H9 (cell line): ENCODE data around the gene RASA3. TPM values are rescaled to one million over a fixed set of nuclear protein-coding genes. Genes with fewer than 3 reads are reported as not detected.

Experiments
- DNase-seq: peaks from one replicate; pipeline ENCODE4 v3.0.0-alpha.2; 2017
- H2AFZ ChIP-seq: one replicate; pipeline ENCODE4 v1.6.1; 2013; ENCODE audit warnings: mild to moderate bottlenecking, low read length, control low read depth, moderate library complexity
- H2AK5ac ChIP-seq: 2 replicates; pipeline ENCODE4 v1.6.1; 2013; ENCODE audit warnings: low read length, control low read depth, mixed read lengths; ENCODE audit not compliant: insufficient read length
- H2BK120ac ChIP-seq: one replicate; pipeline ENCODE4 v1.6.1; 2013; ENCODE audit warnings: low read depth, mild to moderate bottlenecking, low read length, control low read depth, inconsistent platforms; ENCODE audit not compliant: poor library complexity, severe bottlenecking
- H2BK12ac ChIP-seq: 2 replicates; pipeline ENCODE4 v1.6.1; 2013; ENCODE audit warnings: low read length, control low read depth, mixed read lengths, low read depth; ENCODE audit not compliant: insufficient read length
- H2BK15ac ChIP-seq: 2 replicates; pipeline ENCODE4 v1.6.1; 2013; ENCODE audit warnings: low read depth, low read length, control low read depth
- H2BK20ac ChIP-seq: one replicate; pipeline ENCODE4 v1.6.1; 2013; ENCODE audit warnings: low read depth, mild to moderate bottlenecking, low read length, control low read depth, inconsistent platforms; ENCODE audit not compliant: poor library complexity, severe bottlenecking
- H2BK5ac ChIP-seq: 2 replicates; pipeline ENCODE4 v1.6.1; 2013; ENCODE audit warnings: low read length, control low read depth, mixed read lengths; ENCODE audit not compliant: insufficient read length
- H3K14ac ChIP-seq: 2 replicates; pipeline ENCODE4 v1.6.1; 2013; ENCODE audit warnings: low read length, control low read depth; ENCODE audit not compliant: insufficient read depth
- H3K18ac ChIP-seq: 2 replicates; pipeline ENCODE4 v1.6.1; 2013; ENCODE audit warnings: low read depth, mild to moderate bottlenecking, mixed read lengths, low read length, control low read depth; ENCODE audit not compliant: insufficient read length
- H3K23ac ChIP-seq: 2 replicates; pipeline ENCODE4 v1.6.1; 2013; ENCODE audit warnings: low read length, control low read depth, mixed read lengths, low read depth; ENCODE audit not compliant: insufficient read length
- H3K23me2 ChIP-seq: 2 replicates; pipeline ENCODE4 v1.6.1; 2013; ENCODE audit warnings: low read depth, mild to moderate bottlenecking, mixed read lengths, low read length, control low read depth; ENCODE audit not compliant: insufficient read length, poor library complexity, severe bottlenecking
- H3K27ac ChIP-seq: 2 replicates; pipeline ENCODE4 v1.5.1; 2013; ENCODE audit warnings: low read length, control low read depth, mixed read lengths, low read depth; ENCODE audit not compliant: insufficient read length
- H3K27me3 ChIP-seq: 2 replicates; pipeline ENCODE4 v1.6.1; 2013; ENCODE audit warnings: low read length, control low read depth, inconsistent platforms; ENCODE audit not compliant: insufficient read depth
- H3K4ac ChIP-seq: 2 replicates; pipeline ENCODE4 v1.6.1; 2013; ENCODE audit warnings: low read depth, mild to moderate bottlenecking, control low read depth, inconsistent platforms, low read length, moderate library complexity
- H3K4me1 ChIP-seq: 2 replicates; pipeline ENCODE4 v1.6.1; 2013; ENCODE audit warnings: low read length, control low read depth, inconsistent platforms; ENCODE audit not compliant: insufficient read depth
- H3K4me2 ChIP-seq: 2 replicates; pipeline ENCODE4 v1.6.1; 2013; ENCODE audit warnings: low read length, control low read depth, mixed read lengths; ENCODE audit not compliant: insufficient read length, insufficient read depth
- H3K56ac ChIP-seq: 2 replicates; pipeline ENCODE4 v1.6.1; 2013; ENCODE audit warnings: low read depth, mild to moderate bottlenecking, mixed read lengths, low read length, control low read depth; ENCODE audit not compliant: insufficient read length
- H3K79me1 ChIP-seq: 2 replicates; pipeline ENCODE4 v1.6.1; 2013; ENCODE audit warnings: low read depth, mild to moderate bottlenecking, moderate library complexity, low read length, control low read depth, inconsistent platforms; ENCODE audit not compliant: insufficient read depth, poor library complexity, severe bottlenecking
- H3K79me2 ChIP-seq: 2 replicates; pipeline ENCODE4 v1.6.1; 2013; ENCODE audit warnings: low read length, control low read depth, inconsistent platforms; ENCODE audit not compliant: insufficient read depth
- H3K9ac ChIP-seq: 2 replicates; pipeline ENCODE4 v1.6.1; 2013; ENCODE audit warnings: low read length, control low read depth, mixed read lengths; ENCODE audit not compliant: insufficient read length; ENCODE audit errors: extremely low read depth
- H3K9me3 ChIP-seq: one replicate; pipeline ENCODE4 v1.6.1; 2013; ENCODE audit warnings: low read depth, low read length, inconsistent platforms; ENCODE audit not compliant: control insufficient read depth
- H3T11ph ChIP-seq: one replicate; pipeline ENCODE4 v1.6.1; 2013; ENCODE audit warnings: mild to moderate bottlenecking, low read length, control low read depth, inconsistent platforms
- H4K20me1 ChIP-seq: one replicate; pipeline ENCODE4 v1.6.1; 2013; ENCODE audit not compliant: control insufficient read depth, insufficient read length, insufficient read depth
- H4K5ac ChIP-seq: 2 replicates; pipeline ENCODE4 v1.6.1; 2013; ENCODE audit warnings: low read depth, mild to moderate bottlenecking, mixed read lengths, low read length, control low read depth; ENCODE audit not compliant: insufficient read length
- H4K8ac ChIP-seq: replicated peaks from 2 replicates; pipeline ENCODE4 v1.6.1; 2013; ENCODE audit warnings: low read length, control low read depth, mixed read lengths, low read depth; ENCODE audit not compliant: insufficient read length
- H4K91ac ChIP-seq: 2 replicates; pipeline ENCODE4 v1.6.1; 2013; ENCODE audit warnings: low read depth, mild to moderate bottlenecking, moderate library complexity, mixed read lengths, low read length, control low read depth; ENCODE audit not compliant: insufficient read length
- H3K27ac Mint-ChIP-seq, 3 experiments: 2 replicates in 2 of 3; 3 replicates in 1 of 3; pipeline ENCODE4 v1.8.0; 2020 to 2021; ENCODE audit warnings: mixed read lengths in 3 of 3, mild to moderate bottlenecking in 1 of 3, moderate library complexity in 1 of 3
- H3K27me3 Mint-ChIP-seq: 2 replicates; pipeline ENCODE4 v1.8.0; 2021; ENCODE audit warnings: low read depth, mild to moderate bottlenecking, moderate library complexity, mixed read lengths
- H3K36me3 Mint-ChIP-seq, 3 experiments: 2 replicates in 2 of 3; 3 replicates in 1 of 3; pipeline ENCODE4 v1.8.0; 2020 to 2021; ENCODE audit warnings: low read depth in 3 of 3, mixed read lengths in 3 of 3; ENCODE audit not compliant: insufficient read depth in 1 of 3
- H3K4me1 Mint-ChIP-seq, 2 experiments: 2 replicates each; pipeline ENCODE4 v1.8.0; 2020; ENCODE audit warnings: mixed read lengths in 2 of 2
- H3K4me3 Mint-ChIP-seq, 2 experiments: 2 replicates in 1 of 2; 3 replicates in 1 of 2; pipeline ENCODE4 v1.8.0; 2020 to 2021; ENCODE audit warnings: mild to moderate bottlenecking in 2 of 2, mixed read lengths in 2 of 2, moderate library complexity in 1 of 2
- H3K9me3 Mint-ChIP-seq, 2 experiments: 2 replicates in 1 of 2; 3 replicates in 1 of 2; pipeline ENCODE4 v1.8.0; 2020; ENCODE audit warnings: mild to moderate bottlenecking in 2 of 2, mixed read lengths in 2 of 2, moderate library complexity in 1 of 2
- WGBS: extraction: QIAGEN DNeasy Blood & Tissue Kit; methylation state at CpG from one replicate; pipeline ENCODE4 v1.1.7; 2013; ENCODE audit warnings: missing lambda C conversion rate, low lambda C conversion rate, mixed read lengths; ENCODE audit not compliant: insufficient read length; ENCODE audit errors: extremely low coverage; 5-methylcytosine and 5-hydroxymethylcytosine counted together
- total RNA-seq: library from RNA; stranded (reverse); gene quantifications from 2 replicates; pipeline ENCODE4 v1.2.1, GENCODE V29; 2021
- TF ChIP-seq, protein P1 (sequence below): fragments of 200-600 bp; sonication (generic); conservative IDR thresholded peaks from 3 replicates; pipeline ENCODE4 v1.8.0; 2021; ENCODE audit warnings: antibody characterized with exemption, mild to moderate bottlenecking

Gene RASA3
- total RNA-seq, 1 experiment from 2014 or later = 12.3 TPM

DNA sequence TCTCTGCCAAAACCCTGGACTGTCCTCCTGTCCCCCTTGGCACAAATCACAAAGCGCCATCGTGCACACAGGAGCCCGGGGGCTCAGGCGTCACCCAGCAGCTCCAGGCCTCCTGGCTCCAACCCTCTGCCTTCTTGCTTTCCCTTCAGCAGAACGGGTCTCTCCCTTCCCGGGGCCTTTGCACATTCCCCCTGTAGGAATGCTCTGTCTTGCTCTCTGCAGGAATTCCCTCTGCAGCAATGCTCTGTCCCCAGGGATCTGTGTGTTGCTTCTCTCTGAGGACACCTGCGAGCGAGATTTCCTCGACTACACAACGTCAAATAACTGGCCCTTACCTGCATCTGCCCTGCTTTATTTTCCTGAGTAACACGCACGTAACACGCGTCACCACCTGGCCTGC lies 13.3 kb upstream of the RASA3 start:
- Histone ChIP-seq H4K91ac (no peak overlapping the region), H3K9ac (no peak overlapping the region), H2BK20ac (no peak overlapping the region), H2AFZ (no peak overlapping the region), H3K18ac (no peak overlapping the region), H2BK120ac (no peak overlapping the region), H4K20me1 (no peaks in the 10 kb centered on the region), H2AK5ac (no peak overlapping the region), H3K23me2 (no peaks in the 10 kb centered on the region), H3K4me2 (no peak overlapping the region), H3K9me3 (no peaks in the 10 kb centered on the region), H3K4me1 (no peaks in the 10 kb centered on the region), H4K8ac (no peak overlapping the region), H3K27ac (no peak overlapping the region), H3K27me3 (no peaks in the 10 kb centered on the region), H3K4ac (no peak overlapping the region), H2BK5ac (no peak overlapping the region), H3K79me1 (no peaks in the 10 kb centered on the region), H3K23ac (no peak overlapping the region), H3K79me2 (no peaks in the 10 kb centered on the region), H3K56ac (no peak overlapping the region), H3K14ac (no peak overlapping the region), H3T11ph (no peak overlapping the region), H4K5ac (no peak overlapping the region), H2BK15ac (no peak overlapping the region), H2BK12ac (no peak overlapping the region)
- H3K36me3 Mint-ChIP-seq = no peaks in the 10 kb centered on the region
- H3K9me3 Mint-ChIP-seq = no peaks in the 10 kb centered on the region
- TF ChIP-seq, protein P1, sequence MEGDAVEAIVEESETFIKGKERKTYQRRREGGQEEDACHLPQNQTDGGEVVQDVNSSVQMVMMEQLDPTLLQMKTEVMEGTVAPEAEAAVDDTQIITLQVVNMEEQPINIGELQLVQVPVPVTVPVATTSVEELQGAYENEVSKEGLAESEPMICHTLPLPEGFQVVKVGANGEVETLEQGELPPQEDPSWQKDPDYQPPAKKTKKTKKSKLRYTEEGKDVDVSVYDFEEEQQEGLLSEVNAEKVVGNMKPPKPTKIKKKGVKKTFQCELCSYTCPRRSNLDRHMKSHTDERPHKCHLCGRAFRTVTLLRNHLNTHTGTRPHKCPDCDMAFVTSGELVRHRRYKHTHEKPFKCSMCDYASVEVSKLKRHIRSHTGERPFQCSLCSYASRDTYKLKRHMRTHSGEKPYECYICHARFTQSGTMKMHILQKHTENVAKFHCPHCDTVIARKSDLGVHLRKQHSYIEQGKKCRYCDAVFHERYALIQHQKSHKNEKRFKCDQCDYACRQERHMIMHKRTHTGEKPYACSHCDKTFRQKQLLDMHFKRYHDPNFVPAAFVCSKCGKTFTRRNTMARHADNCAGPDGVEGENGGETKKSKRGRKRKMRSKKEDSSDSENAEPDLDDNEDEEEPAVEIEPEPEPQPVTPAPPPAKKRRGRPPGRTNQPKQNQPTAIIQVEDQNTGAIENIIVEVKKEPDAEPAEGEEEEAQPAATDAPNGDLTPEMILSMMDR = no peak
- WGBS = no CpG with 5 or more reads among the region's 14 CpGs
- H3K27ac Mint-ChIP-seq = no peak overlapping the region; a peak in 1 of 7 replicates
- no peak for DNase-seq
- H3K4me1 Mint-ChIP-seq = peaks cover 3 to 7% of the 10 kb centered on the region in 2 experiments; a peak in 3 of 4 replicates
- no peak overlapping the region for H3K4me3 Mint-ChIP-seq
- peaks cover 4% of the 10 kb centered on the region for H3K27me3 Mint-ChIP-seq
